ENCODE data around the gene SPON2. TPM values are rescaled to one million over a fixed set of nuclear protein-coding genes. Genes with fewer than 3 reads are reported as not detected.

The SPON2 gene
- total RNA-seq, 1 experiment from 2014 or later, result 2.3 TPM

DNA sequence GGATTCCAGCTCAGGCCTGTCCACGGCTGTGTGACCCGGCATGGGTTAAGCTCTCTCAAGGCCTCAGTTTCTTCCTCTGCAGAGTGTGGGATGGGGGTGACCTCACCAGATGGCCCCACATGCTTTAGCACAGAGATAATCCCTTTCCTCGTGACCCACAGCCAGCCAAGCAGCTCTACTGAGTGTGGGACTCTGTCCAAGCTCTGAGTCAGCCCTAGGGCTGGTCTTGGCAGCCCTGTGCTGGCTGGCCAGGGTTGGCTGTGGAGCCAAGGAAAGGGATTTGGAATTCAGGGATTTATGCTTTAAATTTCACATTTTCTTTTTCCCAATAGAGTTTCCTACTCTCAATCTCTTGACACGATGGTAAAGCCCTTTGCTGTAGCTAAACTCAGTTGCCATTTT lies 19.7 kb upstream of the SPON2 start:
- no peak overlapping the region for H3K18ac ChIP-seq (ENCODE audit: insufficient read length, low read depth, low read length)
- no peak overlapping the region for H2BK5ac ChIP-seq (ENCODE audit: insufficient read length, low read length)
- H4K8ac ChIP-seq (replicated peaks; ENCODE audit: insufficient read length, low read depth, low read length), result no peak overlapping the region
- no peaks in the 10 kb centered on the region for H3K79me1 ChIP-seq (ENCODE audit: insufficient read depth, low read depth, low read length, poor library complexity, severe bottlenecking)
- WGBS (ENCODE audit: extremely low coverage, insufficient read length, low lambda C conversion rate), result no CpG with 5 or more reads among the region's 4 CpGs
- no peak overlapping the region for H3K56ac ChIP-seq (ENCODE audit: insufficient read length, low read depth, low read length)
- DNase-seq, result no peak
- H3K9me3 ChIP-seq (ENCODE audit: control insufficient read depth, low read depth, low read length), result no peaks in the 10 kb centered on the region
- no peak overlapping the region for H4K5ac ChIP-seq (ENCODE audit: insufficient read length, low read depth, low read length)
- no peak overlapping the region for H3T11ph ChIP-seq (ENCODE audit: low read length)
- no peaks in the 10 kb centered on the region for H3K79me2 ChIP-seq (ENCODE audit: insufficient read depth, low read length)
- H3K4me2 ChIP-seq (ENCODE audit: insufficient read depth, insufficient read length, low read length), result no peak overlapping the region
- H2BK15ac ChIP-seq (ENCODE audit: low read depth, low read length), result no peak overlapping the region
- H3K27me3 Mint-ChIP-seq (ENCODE audit: low read depth), result peaks cover 16% of the 10 kb centered on the region
- no peak for TF ChIP-seq CTCF (conservative IDR thresholded peaks at IDR 0.05)
- no peaks in the 10 kb centered on the region for H3K4me1 Mint-ChIP-seq
- no peaks in the 10 kb centered on the region for H3K4me1 ChIP-seq (ENCODE audit: insufficient read depth, low read length)
- no peaks in the 10 kb centered on the region; a peak in 1 of 7 replicates for H3K36me3 Mint-ChIP-seq (ENCODE audit: insufficient read depth in 1 of 3, low read depth in 3 of 3)
- no peak overlapping the region for H2BK20ac ChIP-seq (ENCODE audit: low read depth, low read length, poor library complexity, severe bottlenecking)
- no peak overlapping the region for H3K4me3 Mint-ChIP-seq
- no peak overlapping the region for H2AFZ ChIP-seq (ENCODE audit: low read length)
- H3K9me3 Mint-ChIP-seq, result peaks cover 0 to 6% of the 10 kb centered on the region in 2 experiments; a peak in 3 of 5 replicates
- no peak overlapping the region for H4K91ac ChIP-seq (ENCODE audit: insufficient read length, low read depth, low read length)
- no peak overlapping the region for H3K4ac ChIP-seq (ENCODE audit: low read depth, low read length)
- no peaks in the 10 kb centered on the region for H3K23me2 ChIP-seq (ENCODE audit: insufficient read length, low read depth, low read length, poor library complexity, severe bottlenecking)
- H3K14ac ChIP-seq (ENCODE audit: insufficient read depth, low read length), result no peak overlapping the region
- H3K27ac Mint-ChIP-seq, result no peak overlapping the region
- no peaks in the 10 kb centered on the region for H3K27me3 ChIP-seq (ENCODE audit: insufficient read depth, low read length)
- H3K9ac ChIP-seq (ENCODE audit: extremely low read depth, insufficient read length, low read length), result no peak overlapping the region
- H2AK5ac ChIP-seq (ENCODE audit: insufficient read length, low read length), result no peak overlapping the region
- H2BK120ac ChIP-seq (ENCODE audit: low read depth, low read length, poor library complexity, severe bottlenecking), result no peak overlapping the region
- H4K20me1 ChIP-seq (ENCODE audit: control insufficient read depth, insufficient read depth, insufficient read length), result no peaks in the 10 kb centered on the region
- H3K23ac ChIP-seq (ENCODE audit: insufficient read length, low read depth, low read length), result no peak overlapping the region
- H3K27ac ChIP-seq (ENCODE audit: insufficient read length, low read depth, low read length), result no peak overlapping the region
- H2BK12ac ChIP-seq (ENCODE audit: insufficient read length, low read depth, low read length), result no peak overlapping the region

Measured in H9 (cell line).